Stomach (tissue), 9 donors: ENCODE measurements around the gene CRISPLD2. TPM values are rescaled to one million over a fixed set of nuclear protein-coding genes. Genes with fewer than 3 reads are reported as not detected.
A peak's percentile ranks its signal among the peaks of the same experiment; 100 is the strongest.

Experiments
- DNase-seq, 2 donors: peaks; one replicate each; pipeline versions ENCODE4 v3.0.0 to v3.0.0-alpha.2; 2013 to 2019
- H3K27ac ChIP-seq, 5 donors: fragments of 200-600 bp in 4 of 5; sonication (generic) in 4 of 5; one replicate each; pipeline ENCODE4 v1.5.1; 2013 to 2019; ENCODE audit warnings: mild to moderate bottlenecking in 1 of 5, moderate library complexity in 1 of 5
- H3K27me3 ChIP-seq, 3 donors: fragments of 200-600 bp; sonication (generic); one replicate each; pipeline ENCODE4 v1.5.1; 2017 to 2019; ENCODE audit warnings: mixed run types in 1 of 3
- H3K36me3 ChIP-seq, 4 donors: fragments of 200-600 bp; sonication (generic); 1 replicate in 3 of 4; 2 replicates in 1 of 4; pipeline ENCODE4 v1.5.1; 2016 to 2019
- H3K4me1 ChIP-seq, 4 donors: fragments of 200-600 bp; sonication (generic); one replicate each; pipeline ENCODE4 v1.5.1; 2016 to 2019
- H3K4me3 ChIP-seq, 4 donors: fragments of 200-600 bp; sonication (generic) in 3 of 4; one replicate each; pipeline ENCODE4 v1.5.1; 2016 to 2019; ENCODE audit warnings: mild to moderate bottlenecking in 1 of 4
- H3K9me3 ChIP-seq, 4 donors: fragments of 200-600 bp; sonication (generic); one replicate each; pipeline ENCODE4 v1.5.1; 2016 to 2019
- CTCF ChIP-seq, 7 experiments: fragments of 450-650 bp in 4 of 7; fragments of 200-600 bp in 3 of 7; sonication (generic) in 3 of 7; IDR thresholded peaks; one replicate each; pipeline ENCODE4 v1.5.1; 2016 to 2019; ENCODE audit warnings: antibody characterized with exemption in 7 of 7, control low read depth in 2 of 7, mild to moderate bottlenecking in 1 of 7
- EP300 ChIP-seq: sonication (generic); formaldehyde crosslinking; IDR thresholded peaks from one replicate; pipeline ENCODE4 v1.6.1; 2017; ENCODE audit warnings: antibody characterized with exemption
- POLR2A ChIP-seq, 4 donors: fragments of 450-650 bp; IDR thresholded peaks; one replicate each; pipeline ENCODE4 v1.6.1; 2016; ENCODE audit warnings: antibody characterized with exemption in 4 of 4, control low read depth in 2 of 4, mild to moderate bottlenecking in 1 of 4, moderate library complexity in 1 of 4
- POLR2AphosphoS5 ChIP-seq, 3 donors: sonication (generic); formaldehyde crosslinking; IDR thresholded peaks; one replicate each; pipeline ENCODE4 v1.6.1; 2016; ENCODE audit warnings: antibody characterized with exemption in 3 of 3
- WGBS, 5 donors: extraction: QIAGEN DNeasy Blood & Tissue Kit in 3 of 5; methylation state at CpG; one replicate each; pipeline versions ENCODE4 v1.1.5 to v1.1.7; 2013 to 2018; 5-methylcytosine and 5-hydroxymethylcytosine counted together
- intact Hi-C: fragments of 100-400 bp; cut with DNase I; formaldehyde crosslinking; loops from one replicate; pipeline ENCODE4 v1.15.1; 2023; ENCODE audit warnings: low total_unique reads
- polyA plus RNA-seq, 3 donors: library from polyadenylated mRNA; stranded (reverse); fragments of 200-250 nt; gene quantifications; one replicate each; pipeline ENCODE4 v1.2.3, GENCODE V29; 2013
- total RNA-seq, 5 donors: library from RNA; depleted of rRNA; stranded (reverse); fragments of >200 nt; gene quantifications; one replicate each; pipeline versions ENCODE4 v1.1.0 to v1.2.3, GENCODE V29; 2014 to 2016
- donor health status: healthy with polysubstance abuse.
- donor health status: Bipolar disorder and iron deficiency.
- donor health status: healthy.

CRISPLD2 gene
- total and polyA plus RNA-seq, 8 donors, result 18.3 to 242 (median 95.8) TPM

- peak overlapping the region in 2 of 5 donors; percentile 72 to 79 for H3K27ac ChIP-seq
- DNase-seq, result no peak
- no peak overlapping the region for H3K4me3 ChIP-seq
- no peaks in the 10 kb centered on the region for H3K27me3 ChIP-seq
- intact Hi-C loops, result no loop called here
- peaks cover 15 to 100% (median 80%) of the 10 kb centered on the region in 4 donors for H3K36me3 ChIP-seq
- TF ChIP-seq POLR2A (IDR thresholded peaks at IDR 0.05) (no peak), POLR2AphosphoS5 (IDR thresholded peaks at IDR 0.05) (no peak), EP300 (no peak), CTCF (IDR thresholded peaks at IDR 0.05) (no peak)
- H3K4me1 ChIP-seq, result peaks cover 0 to 12% (median 0%) of the 10 kb centered on the region in 4 donors
- H3K9me3 ChIP-seq, result no peaks in the 10 kb centered on the region
- WGBS, 5 donors, result 84 to 91% (median 87%) methylated on average over 9 of the region's 9 CpGs
Measured at GRCh38 chr16:84896847-84897246, 77.1 kb downstream of the CRISPLD2 start.

GRCh38 chr16:84897911-84898377, 78.2 kb downstream of the CRISPLD2 start:
- Histone ChIP-seq H3K4me1 (peaks cover 0 to 11% (median 0%) of the 10 kb centered on the region in 4 donors), H3K27ac (peak overlapping the region in 2 of 5 donors; percentile 72 to 79), H3K36me3 (peaks cover 11 to 96% (median 78%) of the 10 kb centered on the region in 4 donors), H3K9me3 (no peaks in the 10 kb centered on the region), H3K27me3 (no peaks in the 10 kb centered on the region), H3K4me3 (no peak overlapping the region)
- WGBS, 5 donors, result 68 to 89% (median 74%) methylated on average over 15 of the region's 15 CpGs
- TF ChIP-seq CTCF (IDR thresholded peaks at IDR 0.05) (no peak), POLR2AphosphoS5 (IDR thresholded peaks at IDR 0.05) (no peak), POLR2A (IDR thresholded peaks at IDR 0.05) (no peak), EP300 (no peak)
- intact Hi-C loops, result no loop called here
- no peak for DNase-seq

GRCh38 chr16:84898447-84898846, 78.7 kb downstream of the CRISPLD2 start:
- Histone ChIP-seq H3K27me3 (no peaks in the 10 kb centered on the region), H3K9me3 (no peaks in the 10 kb centered on the region), H3K27ac (peak overlapping the region in 2 of 5 donors; percentile 72 to 79), H3K36me3 (peaks cover 7 to 94% (median 75%) of the 10 kb centered on the region in 4 donors), H3K4me1 (peaks cover 0 to 6% (median 0%) of the 10 kb centered on the region in 4 donors), H3K4me3 (no peak overlapping the region)
- no peak for DNase-seq
- 59 to 80% (median 76%) methylated on average over 2 of the region's 2 CpGs for WGBS, 5 donors
- TF ChIP-seq EP300 (no peak), CTCF (IDR thresholded peaks at IDR 0.05) (no peak), POLR2AphosphoS5 (IDR thresholded peaks at IDR 0.05) (no peak), POLR2A (IDR thresholded peaks at IDR 0.05) (no peak)
- intact Hi-C loops, result no loop called here

- H3K27me3 ChIP-seq, result no peaks in the 10 kb centered on the region
- 75 to 94% (median 88%) methylated on average over 8 of the region's 8 CpGs for WGBS, 5 donors
- H3K9me3 ChIP-seq, result no peaks in the 10 kb centered on the region
- no peak overlapping the region for H3K4me3 ChIP-seq
- H3K4me1 ChIP-seq, result no peaks in the 10 kb centered on the region
- no peak overlapping the region for H3K27ac ChIP-seq
- intact Hi-C loops, result no loop called here
- TF ChIP-seq POLR2AphosphoS5 (IDR thresholded peaks at IDR 0.05) (no peak), POLR2A (IDR thresholded peaks at IDR 0.05) (no peak), CTCF (IDR thresholded peaks at IDR 0.05) (no peak), EP300 (no peak)
- no peak for DNase-seq
- peaks cover 3 to 87% (median 71%) of the 10 kb centered on the region in 4 donors for H3K36me3 ChIP-seq
Measured at GRCh38 chr16:84899414-84899813, 79.6 kb downstream of the CRISPLD2 start.
